GM19238 (cell line): Measurements from ENCODE around the gene CHST10.

Experiments used
- DNase-seq: peaks from one replicate; pipeline ENCODE4 v3.0.0; 2011; ENCODE audit warnings: low spot score; ENCODE audit not compliant: insufficient read length

CHST10 gene

GRCh38 chr2:100416397-100416934 is 1.0 kb downstream of the CHST10 start:
- DNase-seq: no peak

GRCh38 chr2:100413571-100413970 is 3.9 kb downstream of the CHST10 start:
- DNase-seq: no peak

- no peak for DNase-seq
Measured at GRCh38 chr2:100412881-100413321, 4.6 kb downstream of the CHST10 start.

GRCh38 chr2:100412466-100412865 is 5.0 kb downstream of the CHST10 start:
- DNase-seq: no peak

- no peak for DNase-seq
Measured at GRCh38 chr2:100411841-100412292, 5.6 kb downstream of the CHST10 start.

- no peak for DNase-seq
Measured at GRCh38 chr2:100409975-100410647, 7.4 kb downstream of the CHST10 start.

- no peak for DNase-seq
Measured at GRCh38 chr2:100409461-100409860, 8.0 kb downstream of the CHST10 start.

- DNase-seq: no peak
Measured at GRCh38 chr2:100408941-100409340, 8.5 kb downstream of the CHST10 start.

- no peak for DNase-seq
Measured at GRCh38 chr2:100408104-100408503, 9.4 kb downstream of the CHST10 start.

- DNase-seq: no peak
Measured at GRCh38 chr2:100407563-100407962, 9.9 kb downstream of the CHST10 start.

- DNase-seq: no peak
Measured at GRCh38 chr2:100407073-100407472, 10.4 kb downstream of the CHST10 start.

GRCh38 chr2:100406120-100406508 is 11.4 kb downstream of the CHST10 start:
- no peak for DNase-seq

- DNase-seq: no peak
Measured at GRCh38 chr2:100405403-100406119, 11.9 kb downstream of the CHST10 start.

- DNase-seq: no peak
Measured at GRCh38 chr2:100404411-100404810, 13.1 kb downstream of the CHST10 start.

GRCh38 chr2:100403722-100404121 is 13.7 kb downstream of the CHST10 start:
- DNase-seq: no peak

GRCh38 chr2:100401268-100401667 is 16.2 kb downstream of the CHST10 start:
- no peak for DNase-seq

- DNase-seq: no peak
Measured at GRCh38 chr2:100399714-100400113, 17.8 kb downstream of the CHST10 start.

GRCh38 chr2:100397976-100398375 is 19.5 kb downstream of the CHST10 start:
- DNase-seq: no peak

- no peak for DNase-seq
Measured at GRCh38 chr2:100397118-100397860, 20.2 kb downstream of the CHST10 start.

- DNase-seq: no peak
Measured at GRCh38 chr2:100396483-100396882, 21.0 kb downstream of the CHST10 start.

- no peak for DNase-seq
Measured at GRCh38 chr2:100395532-100396350, 21.7 kb downstream of the CHST10 start.
